HG03342 (cell line): ENCODE data around the gene PEX7.
"Not testable (repeated sequence)": the region's sequence is repeated elsewhere in the genome, so short reads cannot be mapped to it uniquely, and the experiment has no call there.

Source experiments
- ATAC-seq: cut with Tn5 transposase; IDR thresholded peaks from one replicate; pipeline ENCODE4 v1.9.1; 2021; ENCODE audit warnings: mild to moderate bottlenecking, moderate library complexity; ENCODE audit not compliant: unreplicated experiment

The PEX7 gene

DNA sequence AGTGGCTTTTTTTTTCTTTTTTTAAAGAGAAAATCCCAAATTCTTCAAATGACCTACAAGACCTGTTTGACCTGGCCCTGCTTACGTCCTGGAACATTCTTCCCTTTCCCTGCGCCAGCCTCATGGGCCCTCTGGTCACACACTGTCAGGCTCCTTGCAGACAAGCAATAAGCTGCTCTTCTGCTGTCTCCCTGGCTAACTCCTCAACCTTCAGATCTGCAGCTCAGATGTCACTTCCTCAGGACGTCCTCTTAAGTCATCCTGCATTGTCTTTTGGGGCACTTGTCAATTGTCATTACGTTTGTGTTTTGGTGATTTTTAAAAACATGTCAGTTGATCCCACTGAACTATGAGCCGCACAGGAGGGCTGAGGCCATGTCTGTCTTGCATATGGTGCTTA is 70.8 kb downstream of the PEX7 start:
- ATAC-seq, result no peak

- ATAC-seq, result no peak
Measured at GRCh38 chr6:136895901-136896300, 73.5 kb downstream of the PEX7 start.

DNA sequence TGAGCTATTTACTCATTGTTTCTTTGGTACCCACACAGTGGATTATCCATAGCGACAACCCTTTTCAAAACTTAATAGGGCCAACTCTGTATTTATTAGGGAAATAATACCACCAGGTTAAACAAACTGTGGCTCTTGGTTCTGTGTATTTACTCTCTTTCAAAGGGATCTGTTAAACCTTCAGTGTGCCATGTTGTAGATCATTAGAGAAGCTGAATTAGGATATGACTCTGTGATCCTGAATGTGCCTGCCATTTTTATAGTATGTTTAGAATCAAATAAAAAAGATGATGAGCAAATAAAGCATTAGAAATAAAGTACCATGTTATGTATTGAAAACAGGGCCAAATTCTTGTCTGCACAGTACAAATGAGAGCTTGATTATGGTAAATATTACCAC is 74.7 kb downstream of the PEX7 start:
- no peak for ATAC-seq

GRCh38 chr6:136901212-136901784 is 78.9 kb downstream of the PEX7 start:
- no peak for ATAC-seq

DNA sequence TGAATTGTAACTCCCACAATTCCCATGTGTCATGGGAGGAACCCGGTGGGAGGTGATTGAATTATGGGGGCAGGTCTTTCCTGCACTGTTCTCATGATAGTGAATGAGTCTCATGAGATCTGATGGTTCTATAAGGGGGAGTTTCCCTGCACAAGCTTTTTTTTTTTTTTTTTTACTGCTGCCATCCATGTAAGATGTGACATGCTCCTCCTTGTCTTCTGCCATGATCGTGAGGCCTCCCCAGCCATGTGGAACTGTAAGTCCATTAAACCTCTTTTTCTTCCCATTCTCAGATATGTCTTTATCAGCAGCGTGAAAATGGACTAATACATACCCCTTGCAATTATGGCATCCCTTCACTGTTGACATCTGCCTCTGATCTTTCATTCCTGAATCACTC is 82.1 kb downstream of the PEX7 start:
- ATAC-seq, result not testable (repeated sequence)

GRCh38 chr6:136914947-136915346 is 92.6 kb downstream of the PEX7 start:
- no peak for ATAC-seq

DNA sequence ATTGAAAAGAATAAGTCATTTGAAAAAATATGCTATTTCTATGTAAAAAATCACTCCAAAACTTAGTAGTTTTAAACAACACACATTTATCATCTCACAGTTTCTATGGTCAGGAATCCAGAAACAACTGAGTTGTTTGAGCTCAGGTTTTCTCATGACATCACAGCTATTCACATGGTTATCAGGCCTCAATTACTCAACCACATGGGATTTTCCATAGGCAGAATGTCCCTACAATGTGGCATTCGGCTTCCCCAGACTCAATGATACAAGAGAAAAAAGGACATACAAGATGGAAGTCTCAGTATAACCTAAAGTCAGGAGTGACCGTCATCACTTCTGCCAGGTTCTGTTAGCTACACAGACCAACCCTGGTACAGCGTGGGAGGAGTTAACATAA is 96.3 kb downstream of the PEX7 start:
- ATAC-seq, result no peak

- no peak for ATAC-seq
Measured at GRCh38 chr6:136920216-136920615, 97.8 kb downstream of the PEX7 start.

DNA sequence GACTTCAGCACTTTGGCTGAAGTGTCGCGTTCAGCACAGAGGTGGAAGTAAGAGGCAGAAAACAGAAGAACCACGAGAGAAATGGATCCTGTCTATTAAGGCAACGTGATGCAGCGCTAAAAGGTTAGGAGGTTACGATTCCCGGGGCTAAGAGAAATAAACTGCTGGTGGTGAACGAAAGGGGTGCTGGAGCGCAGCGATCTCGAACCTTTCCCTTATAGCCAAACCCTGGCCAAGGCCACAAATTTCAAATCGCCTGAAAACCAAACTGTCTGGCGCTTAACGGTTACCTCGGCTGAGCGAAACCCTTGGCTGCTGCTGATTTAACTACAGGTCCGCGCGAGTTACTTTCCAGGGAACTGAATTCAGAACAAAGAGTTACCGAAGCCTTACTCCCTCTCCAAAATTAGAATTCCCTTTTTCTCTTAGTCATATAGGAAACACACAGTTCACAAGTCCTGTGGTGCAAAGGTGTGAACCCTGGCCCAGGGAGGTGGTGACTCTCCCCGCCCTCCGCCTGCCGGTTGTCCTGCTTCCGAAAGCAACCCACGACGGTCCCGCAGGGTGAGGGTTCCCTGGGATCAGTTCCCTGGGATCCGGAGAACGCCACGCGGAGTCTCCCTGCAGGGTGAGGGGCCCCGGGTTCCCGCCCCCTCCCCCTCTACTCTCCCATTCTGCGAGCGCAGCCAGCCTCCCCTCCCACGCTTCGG is 98.4 kb downstream of the PEX7 start:
- ATAC-seq, result no peak

DNA sequence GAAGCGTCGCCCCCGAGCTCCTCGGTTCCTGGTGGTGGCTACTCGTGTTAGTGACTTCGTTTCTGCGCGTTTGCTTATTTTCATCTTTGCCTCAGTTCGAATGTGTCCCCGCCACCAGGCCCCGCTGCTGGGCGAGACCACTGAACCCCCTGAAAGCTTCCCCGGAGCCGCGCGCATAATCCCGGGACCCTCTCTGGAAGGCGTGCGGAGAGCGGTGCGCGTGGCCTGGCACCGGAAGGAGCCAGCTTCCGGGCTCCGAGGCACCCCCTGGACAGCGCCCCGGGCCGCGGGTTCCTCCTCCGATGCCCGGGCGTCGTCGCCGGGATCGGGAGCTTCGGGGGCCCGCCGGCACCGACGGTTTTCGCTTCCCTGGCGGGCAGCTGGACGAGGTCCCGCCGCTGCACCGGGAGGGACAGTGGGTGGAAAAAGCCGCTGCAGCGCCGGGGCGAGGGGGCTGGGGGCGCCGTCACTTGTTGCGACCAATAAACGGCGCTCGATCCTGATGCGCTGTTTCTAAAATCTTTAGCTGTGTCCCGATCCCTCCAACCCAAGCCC is 99.1 kb downstream of the PEX7 start:
- no peak for ATAC-seq

GRCh38 chr6:136921936-136922684 is 99.7 kb downstream of the PEX7 start, which contains the start of gene SLC35D3:
TSS of gene SLC35D3 (plus strand) at chr6:136922301. CDS start at chr6:136922429, 128 bp downstream.
- ATAC-seq, result no peak

GRCh38 chr6:136922685-136923006 is 100.3 kb downstream of the PEX7 start:
- no peak for ATAC-seq

GRCh38 chr6:136923116-136923953 is 100.9 kb downstream of the PEX7 start:
- ATAC-seq, result no peak

DNA sequence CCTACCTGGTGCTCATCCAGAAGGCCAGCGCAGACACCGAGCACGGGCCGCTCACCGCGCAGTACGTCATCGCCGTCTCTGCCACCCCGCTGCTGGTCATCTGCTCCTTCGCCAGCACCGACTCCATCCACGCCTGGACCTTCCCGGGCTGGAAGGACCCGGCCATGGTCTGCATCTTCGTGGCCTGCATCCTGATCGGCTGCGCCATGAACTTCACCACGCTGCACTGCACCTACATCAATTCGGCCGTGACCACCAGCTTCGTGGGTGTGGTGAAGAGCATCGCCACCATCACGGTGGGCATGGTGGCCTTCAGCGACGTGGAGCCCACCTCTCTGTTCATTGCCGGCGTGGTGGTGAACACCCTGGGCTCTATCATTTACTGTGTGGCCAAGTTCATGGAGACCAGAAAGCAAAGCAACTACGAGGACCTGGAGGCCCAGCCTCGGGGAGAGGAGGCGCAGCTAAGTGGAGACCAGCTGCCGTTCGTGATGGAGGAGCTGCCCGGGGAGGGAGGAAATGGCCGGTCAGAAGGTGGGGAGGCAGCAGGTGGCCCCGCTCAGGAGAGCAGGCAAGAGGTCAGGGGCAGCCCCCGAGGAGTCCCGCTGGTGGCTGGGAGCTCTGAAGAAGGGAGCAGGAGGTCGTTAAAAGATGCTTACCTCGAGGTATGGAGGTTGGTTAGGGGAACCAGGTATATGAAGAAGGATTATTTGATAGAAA is 101.7 kb downstream of the PEX7 start:
- ATAC-seq, result no peak

DNA sequence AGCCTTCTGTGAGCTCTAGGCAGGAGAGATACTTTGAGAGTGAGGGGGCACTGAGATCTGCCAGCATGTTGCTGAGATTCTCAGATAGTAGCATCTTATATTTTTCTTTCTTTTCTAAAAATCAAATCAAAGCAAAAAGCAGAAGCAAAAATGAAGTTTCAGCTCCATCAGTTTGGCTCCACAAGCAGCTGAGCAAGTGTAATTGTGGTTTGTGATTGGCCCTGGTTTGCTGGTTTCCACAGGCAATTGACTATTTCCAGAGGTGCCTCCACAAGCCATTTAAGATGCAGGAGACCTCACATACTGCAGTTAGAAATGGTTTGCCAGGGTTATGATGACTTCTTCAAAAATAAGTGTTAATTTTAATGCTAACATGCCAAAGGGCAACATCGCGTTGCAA is 104.0 kb downstream of the PEX7 start:
- ATAC-seq, result no peak

DNA sequence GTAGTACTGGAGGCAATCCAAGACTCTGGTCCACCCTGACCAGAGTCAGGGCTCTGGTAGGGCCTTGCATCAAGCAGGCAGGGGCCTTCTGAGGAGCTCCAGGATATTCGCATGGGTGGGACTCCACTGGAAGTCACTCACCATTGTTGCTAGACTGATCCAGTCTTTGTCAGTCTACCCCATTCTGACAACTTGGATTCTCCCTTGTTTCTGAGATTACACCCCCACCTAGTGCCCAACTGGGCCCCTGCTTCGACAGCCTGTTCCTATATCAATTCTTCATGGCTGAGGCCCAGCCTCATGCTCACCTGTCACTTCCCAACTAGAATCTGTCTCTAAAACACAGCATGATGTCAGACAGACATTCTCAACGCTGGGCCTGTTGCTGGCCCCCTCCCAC is 104.9 kb downstream of the PEX7 start:
- no peak for ATAC-seq

GRCh38 chr6:136930528-136930927 is 108.1 kb downstream of the PEX7 start:
- ATAC-seq, result no peak

DNA sequence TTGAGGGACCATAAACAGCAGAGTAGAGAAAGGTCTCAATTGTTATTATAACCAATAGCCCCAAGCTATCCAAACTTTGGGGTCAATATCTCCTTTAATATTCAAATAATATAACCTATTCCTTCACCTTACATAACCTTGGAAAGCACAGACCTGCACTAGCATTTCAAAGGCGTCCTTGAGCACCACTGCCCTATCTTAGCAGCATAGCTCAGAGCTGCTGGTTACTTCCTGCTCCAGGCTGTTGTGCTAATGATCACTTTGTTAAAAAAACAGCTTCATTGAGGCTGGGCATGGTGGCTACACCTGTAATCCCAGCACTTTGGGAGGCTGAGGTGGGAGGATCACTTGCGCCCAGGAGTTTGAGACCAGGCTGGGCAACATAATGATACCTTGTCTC is 110.2 kb downstream of the PEX7 start:
- no peak for ATAC-seq

- no peak for ATAC-seq
Measured at GRCh38 chr6:136945072-136945471, 122.7 kb downstream of the PEX7 start.

- no peak for ATAC-seq
Measured at GRCh38 chr6:136945711-136946121, 123.3 kb downstream of the PEX7 start.
